HepG2 (cell line): ENCODE data around the gene STARD13.

ENCODE experiments used
- CTCF ChIP-seq: sonication (generic); formaldehyde crosslinking; IDR thresholded peaks from 2 replicates; pipeline ENCODE4 v1.5.0; 2020; ENCODE audit warnings: mild to moderate bottlenecking, missing genetic modification reagents, moderate library complexity
- HOXA9 ChIP-seq: sonication (generic); formaldehyde crosslinking; IDR thresholded peaks from 2 replicates; pipeline ENCODE4 v1.8.1; 2022; ENCODE audit warnings: missing genetic modification reagents, mild to moderate bottlenecking, moderate library complexity, borderline replicate concordance
- POLR2A ChIP-seq, 2 experiments: IDR thresholded peaks; 2 replicates each; pipeline ENCODE4 v1.6.1; 2011; ENCODE audit warnings: low read depth in 2 of 2, low read length in 2 of 2, mild to moderate bottlenecking in 1 of 2, moderate library complexity in 1 of 2; ENCODE audit not compliant: insufficient read depth in 1 of 2
- PRDM15 ChIP-seq: sonication (generic); formaldehyde crosslinking; IDR thresholded peaks from 2 replicates; pipeline ENCODE4 v1.4.0; 2020; ENCODE audit warnings: missing genetic modification reagents
- RARG ChIP-seq: sonication (generic); formaldehyde crosslinking; IDR thresholded peaks from 2 replicates; pipeline ENCODE4 v1.4.0; 2020; ENCODE audit warnings: low read depth, mild to moderate bottlenecking, missing genetic modification reagents
- UBTF ChIP-seq: sonication (generic); formaldehyde crosslinking; IDR thresholded peaks from 2 replicates; pipeline ENCODE4 v1.4.0; 2020; ENCODE audit warnings: mild to moderate bottlenecking, missing genetic modification reagents
- ZMAT5 ChIP-seq: sonication (generic); formaldehyde crosslinking; IDR thresholded peaks from 2 replicates; pipeline ENCODE4 v1.5.0; 2020; ENCODE audit warnings: mild to moderate bottlenecking, low read depth, missing genetic modification reagents, borderline replicate concordance

GRCh38 chr13:33328701-33329100, 43.1 kb upstream of the STARD13 start:
- TF ChIP-seq UBTF, result no peak
- TF ChIP-seq HOXA9 (CRISPR knock-in tag), result no peak
- no peak for TF ChIP-seq RARG (CRISPR knock-in tag)
- TF ChIP-seq CTCF (CRISPR knock-in tag), result no peak
- TF ChIP-seq ZMAT5 (CRISPR knock-in tag), result no peak
- no peak for TF ChIP-seq PRDM15
- no peak for TF ChIP-seq POLR2A (IDR thresholded peaks at IDR 0.05; ENCODE audit: insufficient read depth in 1 of 2, low read depth in 2 of 2, low read length in 2 of 2)
